ENCODE measurements around the gene UNC13B.

The UNC13B gene

GRCh38 chr9:35348109-35348508 is 186.3 kb downstream of the UNC13B start:
- Histone ChIP-seq H3K79me2 (ENCODE audit: insufficient read depth, low read length) (no peaks in the 10 kb centered on the region), H3K4me3 (ENCODE audit: low read depth, low read length, poor library complexity, severe bottlenecking) (no peak overlapping the region), H3K36me3 (ENCODE audit: insufficient read depth, low read length) (no peaks in the 10 kb centered on the region), H3K27ac (ENCODE audit: low read depth, low read length, poor library complexity, severe bottlenecking) (no peak overlapping the region), H3K27me3 (ENCODE audit: insufficient read depth, low read length) (no peaks in the 10 kb centered on the region), H3K9ac (ENCODE audit: low read length) (no peak overlapping the region), H3K9me2 (ENCODE audit: low read depth, low read length) (no peaks in the 10 kb centered on the region), H3K4me2 (ENCODE audit: low read length) (no peak overlapping the region), H4K20me1 (ENCODE audit: insufficient read depth, low read length) (no peaks in the 10 kb centered on the region), H3K9me3 (ENCODE audit: low read length) (no peaks in the 10 kb centered on the region), H2AFZ (ENCODE audit: low read length) (no peak overlapping the region), H3F3A (ENCODE audit: insufficient read depth, low read length) (no peaks in the 10 kb centered on the region), H3K4me1 (ENCODE audit: insufficient read depth, low read length, severe bottlenecking) (no peaks in the 10 kb centered on the region)
- no peak for TF ChIP-seq EZH2 (IDR thresholded peaks at IDR 0.05; ENCODE audit: borderline replicate concordance, low read length)
- TF ChIP-seq CTCF (IDR thresholded peaks at IDR 0.05; ENCODE audit: low read length): no peak

DNA sequence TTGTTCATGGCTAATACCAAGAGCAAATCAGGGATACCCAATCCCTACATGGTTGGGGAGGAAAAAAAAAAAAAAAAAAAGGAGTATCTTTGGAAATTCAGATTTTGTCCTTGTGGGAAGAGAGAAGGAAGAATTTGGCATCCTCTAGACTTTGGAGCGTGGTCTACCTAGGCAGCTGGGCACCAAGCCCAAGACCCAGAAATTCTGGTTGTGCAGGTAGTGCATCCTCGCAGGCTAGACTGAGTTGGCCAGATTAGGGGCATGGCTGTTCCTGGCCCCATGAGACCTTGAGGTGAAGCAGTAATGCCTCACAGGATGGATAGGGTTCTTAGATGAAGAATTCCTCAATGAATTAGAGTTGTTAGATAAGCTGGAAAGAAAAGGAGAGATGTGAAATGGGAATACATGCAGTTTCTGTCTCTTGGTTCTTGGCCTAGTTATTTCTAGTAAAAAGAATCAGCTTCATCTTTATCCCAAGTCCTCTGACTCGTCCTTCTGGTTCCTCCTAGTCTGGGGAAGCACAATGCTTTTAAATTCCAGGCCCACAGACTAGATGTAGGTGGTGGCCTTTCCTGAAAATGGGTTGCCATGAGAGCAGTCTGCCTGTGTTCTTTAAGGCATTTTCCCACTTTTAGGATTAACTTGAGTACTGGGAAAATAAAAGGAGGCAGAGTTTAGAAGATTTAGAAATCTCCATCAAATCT is 187.6 kb downstream of the UNC13B start:
- Histone ChIP-seq H3K27me3 (ENCODE audit: insufficient read depth, low read length) (no peaks in the 10 kb centered on the region), H3K9me3 (ENCODE audit: low read length) (no peaks in the 10 kb centered on the region), H2AFZ (ENCODE audit: low read length) (no peak overlapping the region), H3K36me3 (ENCODE audit: insufficient read depth, low read length) (no peaks in the 10 kb centered on the region), H3K9ac (ENCODE audit: low read length) (no peak overlapping the region), H3K79me2 (ENCODE audit: insufficient read depth, low read length) (no peaks in the 10 kb centered on the region), H3K4me2 (ENCODE audit: low read length) (no peak overlapping the region), H3K4me1 (ENCODE audit: insufficient read depth, low read length, severe bottlenecking) (no peaks in the 10 kb centered on the region), H4K20me1 (ENCODE audit: insufficient read depth, low read length) (no peaks in the 10 kb centered on the region), H3K27ac (ENCODE audit: low read depth, low read length, poor library complexity, severe bottlenecking) (no peak overlapping the region), H3K9me2 (ENCODE audit: low read depth, low read length) (no peaks in the 10 kb centered on the region), H3F3A (ENCODE audit: insufficient read depth, low read length) (no peaks in the 10 kb centered on the region), H3K4me3 (ENCODE audit: low read depth, low read length, poor library complexity, severe bottlenecking) (no peak overlapping the region)
- TF ChIP-seq EZH2 (IDR thresholded peaks at IDR 0.05; ENCODE audit: borderline replicate concordance, low read length) (no peak), CTCF (IDR thresholded peaks at IDR 0.05; ENCODE audit: low read length) (no peak)

- Histone ChIP-seq H4K20me1 (ENCODE audit: insufficient read depth, low read length) (no peaks in the 10 kb centered on the region), H2AFZ (ENCODE audit: low read length) (no peak overlapping the region), H3K27me3 (ENCODE audit: insufficient read depth, low read length) (no peaks in the 10 kb centered on the region), H3K9me2 (ENCODE audit: low read depth, low read length) (no peaks in the 10 kb centered on the region), H3K9me3 (ENCODE audit: low read length) (no peaks in the 10 kb centered on the region), H3K4me1 (ENCODE audit: insufficient read depth, low read length, severe bottlenecking) (no peaks in the 10 kb centered on the region), H3F3A (ENCODE audit: insufficient read depth, low read length) (no peaks in the 10 kb centered on the region), H3K27ac (ENCODE audit: low read depth, low read length, poor library complexity, severe bottlenecking) (no peak overlapping the region), H3K9ac (ENCODE audit: low read length) (no peak overlapping the region), H3K4me2 (ENCODE audit: low read length) (no peak overlapping the region), H3K79me2 (ENCODE audit: insufficient read depth, low read length) (no peaks in the 10 kb centered on the region), H3K36me3 (ENCODE audit: insufficient read depth, low read length) (no peaks in the 10 kb centered on the region), H3K4me3 (ENCODE audit: low read depth, low read length, poor library complexity, severe bottlenecking) (no peak overlapping the region)
- TF ChIP-seq EZH2 (IDR thresholded peaks at IDR 0.05; ENCODE audit: borderline replicate concordance, low read length): no peak
- no peak for TF ChIP-seq CTCF (IDR thresholded peaks at IDR 0.05; ENCODE audit: low read length)
Observed at GRCh38 chr9:35350212-35350611, 188.4 kb downstream of the UNC13B start.

Data from OCI-LY1 (cell line).